Lung (tissue), 10 donors: ENCODE data around the gene PSG3. TPM values are rescaled to one million over a fixed set of nuclear protein-coding genes. Genes with fewer than 3 reads are reported as not detected.
"Not testable (repeated sequence)": the region's sequence is repeated elsewhere in the genome, so short reads cannot be mapped to it uniquely, and the experiment has no call there.

Source experiments
- ATAC-seq: fragments of 200-7000 bp; cut with Tn5 transposase; one replicate; pipeline ENCODE4 v1.9.1; 2020; ENCODE audit warnings: moderate number of reproducible peaks; ENCODE audit not compliant: insufficient read depth, low FRiP score
- DNase-seq, 3 donors: peaks; one replicate each; pipeline ENCODE4 v3.0.0-alpha.2; 2013 to 2017
- H3K27ac ChIP-seq, 2 donors: one replicate each; pipeline ENCODE4 v1.5.1; 2013; ENCODE audit warnings: mild to moderate bottlenecking in 2 of 2, moderate library complexity in 2 of 2, control low read depth in 1 of 2, inconsistent platforms in 1 of 2, low read depth in 1 of 2, low read length in 1 of 2
- H3K27me3 ChIP-seq, 3 donors: one replicate each; pipeline ENCODE4 v1.5.1; 2013; ENCODE audit warnings: low read length in 2 of 3; ENCODE audit not compliant: control insufficient read depth in 3 of 3, insufficient read depth in 3 of 3
- H3K36me3 ChIP-seq, 4 donors: one replicate each; pipeline ENCODE4 v1.5.1; 2013; ENCODE audit warnings: low read length in 4 of 4, mild to moderate bottlenecking in 1 of 4, moderate library complexity in 1 of 4; ENCODE audit not compliant: control insufficient read depth in 4 of 4, insufficient read depth in 4 of 4
- H3K4me1 ChIP-seq, 5 donors: one replicate each; pipeline ENCODE4 v1.5.1; 2013; ENCODE audit warnings: low read length in 5 of 5, mild to moderate bottlenecking in 2 of 5, moderate library complexity in 1 of 5; ENCODE audit not compliant: control insufficient read depth in 5 of 5, insufficient read depth in 5 of 5
- H3K4me3 ChIP-seq: one replicate; pipeline ENCODE4 v1.5.1; 2013; ENCODE audit warnings: mild to moderate bottlenecking, control low read depth, moderate library complexity
- H3K9ac ChIP-seq, 2 donors: one replicate each; pipeline ENCODE4 v1.5.1; 2013; ENCODE audit warnings: low read length in 2 of 2, control low read depth in 1 of 2; ENCODE audit not compliant: insufficient read depth in 1 of 2
- H3K9me3 ChIP-seq, 4 donors: one replicate each; pipeline ENCODE4 v1.5.1; 2013; ENCODE audit warnings: low read length in 3 of 4, mild to moderate bottlenecking in 1 of 4, moderate library complexity in 1 of 4; ENCODE audit not compliant: control insufficient read depth in 4 of 4, insufficient read depth in 3 of 4
- WGBS, 2 donors: extraction: QIAGEN DNeasy Blood & Tissue Kit; methylation state at CpG; one replicate each; pipeline ENCODE4 v1.1.7; 2013; 5-methylcytosine and 5-hydroxymethylcytosine counted together
- polyA plus RNA-seq, 2 donors: library from polyadenylated mRNA; stranded (reverse); fragments of 200-250 nt; gene quantifications; one replicate each; pipeline ENCODE4 v1.2.1, GENCODE V29; 2013
- total RNA-seq, 2 donors: library from RNA; depleted of rRNA in 1 of 2; stranded (reverse); fragments of >200 nt in 1 of 2; gene quantifications; one replicate each; pipeline ENCODE4 v1.2.1, GENCODE V29; 2014 to 2021
- donor health status: Bipolar disorder and iron deficiency.
- donor health status: healthy.
- donor health status: DM: yes; HTN: yes; CAD: no.

PSG3 gene
- total and polyA plus RNA-seq, 4 donors: not detected

- not testable (repeated sequence) for H3K27me3 ChIP-seq
Measured at GRCh38 chr19:42741726-42742607, 1.7 kb upstream of the PSG3 start.

GRCh38 chr19:42737581-42738011 is 2.7 kb downstream of the PSG3 start:
- not testable (repeated sequence) for ATAC-seq, H3K9ac ChIP-seq, DNase-seq, H3K36me3 ChIP-seq, H3K27ac ChIP-seq, H3K4me1 ChIP-seq, H3K27me3 ChIP-seq, H3K4me3 ChIP-seq, H3K9me3 ChIP-seq
- WGBS, 2 donors: 64 to 65% methylated on average over 2 of the region's 2 CpGs

More at GRCh38 chr19:42741726-42742607, 1.7 kb upstream of the PSG3 start:
- DNase-seq, H3K9ac ChIP-seq, ATAC-seq, H3K4me1 ChIP-seq, H3K4me3 ChIP-seq, H3K36me3 ChIP-seq, H3K27ac ChIP-seq, H3K9me3 ChIP-seq: not testable (repeated sequence)
- WGBS, 2 donors: 25 to 36% methylated on average over 13 to 14 of the region's 14 CpGs

GRCh38 chr19:42728341-42728740 is 11.9 kb downstream of the PSG3 start:
- not testable (repeated sequence) for H3K27ac ChIP-seq, H3K27me3 ChIP-seq, H3K36me3 ChIP-seq, ATAC-seq, H3K4me3 ChIP-seq, H3K4me1 ChIP-seq, H3K9me3 ChIP-seq, H3K9ac ChIP-seq, DNase-seq
- WGBS, 2 donors: 60% methylated on average over 5 of the region's 5 CpGs

- not testable (repeated sequence) for H3K36me3 ChIP-seq, ATAC-seq, DNase-seq, H3K27ac ChIP-seq, H3K9me3 ChIP-seq, H3K27me3 ChIP-seq, H3K4me3 ChIP-seq, H3K4me1 ChIP-seq, H3K9ac ChIP-seq
- WGBS, 2 donors: 65 to 87% methylated on average over 1 of the region's 1 CpG
Measured at GRCh38 chr19:42714000-42714399, 26.3 kb downstream of the PSG3 start.

- not testable (repeated sequence) for DNase-seq, ATAC-seq, H3K9me3 ChIP-seq
Measured at GRCh38 chr19:42712753-42713152, 27.5 kb downstream of the PSG3 start.

GRCh38 chr19:42710986-42711385 is 29.3 kb downstream of the PSG3 start:
- DNase-seq, H3K27me3 ChIP-seq, H3K36me3 ChIP-seq, H3K9me3 ChIP-seq, H3K27ac ChIP-seq, H3K9ac ChIP-seq, ATAC-seq, H3K4me3 ChIP-seq, H3K4me1 ChIP-seq: not testable (repeated sequence)
- WGBS, 2 donors: 67 to 87% methylated on average over 1 of the region's 1 CpG

More at GRCh38 chr19:42712753-42713152, 27.5 kb downstream of the PSG3 start:
- not testable (repeated sequence) for H3K36me3 ChIP-seq, H3K27ac ChIP-seq, H3K9ac ChIP-seq, H3K4me3 ChIP-seq, H3K4me1 ChIP-seq, H3K27me3 ChIP-seq
- 79 to 86% methylated on average over 6 of the region's 6 CpGs for WGBS, 2 donors
